Subcutaneous abdominal adipose tissue (tissue), 5 donors: ENCODE results near the gene CETP.
A peak's percentile ranks its signal among the peaks of the same experiment; 100 is the strongest.

Experiments used
- H3K27ac ChIP-seq: one replicate; pipeline ENCODE4 v1.7.0; 2013; ENCODE audit warnings: low read depth, mild to moderate bottlenecking, inconsistent platforms, low read length, moderate library complexity
- H3K27me3 ChIP-seq, 5 donors: one replicate each; pipeline ENCODE4 v1.7.0; 2013; ENCODE audit warnings: low read length in 5 of 5, inconsistent platforms in 1 of 5; ENCODE audit not compliant: control insufficient read depth in 5 of 5, insufficient read depth in 4 of 5
- H3K36me3 ChIP-seq, 5 donors: one replicate each; pipeline ENCODE4 v1.7.0; 2013; ENCODE audit warnings: low read length in 5 of 5; ENCODE audit not compliant: control insufficient read depth in 5 of 5, insufficient read depth in 5 of 5
- H3K4me1 ChIP-seq, 5 donors: one replicate each; pipeline ENCODE4 v1.7.0; 2013; ENCODE audit warnings: low read length in 5 of 5, mild to moderate bottlenecking in 3 of 5, moderate library complexity in 1 of 5; ENCODE audit not compliant: control insufficient read depth in 5 of 5, insufficient read depth in 5 of 5
- H3K4me3 ChIP-seq, 5 donors: one replicate each; pipeline ENCODE4 v1.7.0; 2013; ENCODE audit warnings: low read length in 5 of 5, low read depth in 1 of 5
- H3K9ac ChIP-seq, 5 donors: one replicate each; pipeline ENCODE4 v1.7.0; 2013; ENCODE audit warnings: low read length in 5 of 5, mild to moderate bottlenecking in 4 of 5, moderate library complexity in 3 of 5
- H3K9me3 ChIP-seq, 5 donors: one replicate each; pipeline ENCODE4 v1.7.0; 2013; ENCODE audit warnings: low read length in 5 of 5; ENCODE audit not compliant: control insufficient read depth in 5 of 5
- donor health status: healthy.
- donor health status: healthy.
- donor health status: healthy.
- donor health status: healthy.
- donor health status: healthy.

Gene CETP

DNA sequence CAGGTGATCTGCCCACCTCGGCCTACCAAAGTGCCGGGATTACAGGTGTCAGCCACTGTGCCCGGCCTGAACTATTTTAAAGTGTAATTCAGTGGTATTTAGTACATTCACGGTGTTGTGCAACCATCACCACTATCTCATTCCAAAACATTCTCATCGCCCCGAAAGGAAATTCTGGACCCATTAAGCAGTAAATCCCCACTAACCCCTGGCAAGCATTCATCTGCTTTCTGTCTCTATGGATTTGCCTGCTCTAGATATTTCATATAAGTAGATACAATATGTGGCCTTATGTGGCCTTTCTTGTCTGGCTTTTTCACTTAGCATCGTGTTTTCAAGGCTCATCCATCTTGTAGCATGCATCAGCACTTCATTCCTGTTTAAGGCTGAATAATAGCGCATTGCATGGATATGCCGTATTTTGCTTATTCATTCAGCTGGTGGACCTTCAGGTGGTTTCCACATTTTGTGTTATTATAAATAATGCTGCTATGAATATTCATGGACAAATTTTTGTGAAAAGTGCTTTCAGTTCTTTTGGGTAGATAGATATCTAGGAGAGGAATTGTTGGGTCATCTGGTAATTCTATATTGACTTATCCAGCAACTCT lies 38.2 kb upstream of the CETP start:
- Histone ChIP-seq H3K4me1 (peaks cover 0 to 3% (median 0%) of the 10 kb centered on the region in 5 donors), H3K27me3 (peaks cover 0 to 3% (median 0%) of the 10 kb centered on the region in 5 donors), H3K4me3 (no peak overlapping the region), H3K27ac (no peak overlapping the region), H3K9ac (no peak overlapping the region), H3K9me3 (no peaks in the 10 kb centered on the region), H3K36me3 (no peaks in the 10 kb centered on the region)

DNA sequence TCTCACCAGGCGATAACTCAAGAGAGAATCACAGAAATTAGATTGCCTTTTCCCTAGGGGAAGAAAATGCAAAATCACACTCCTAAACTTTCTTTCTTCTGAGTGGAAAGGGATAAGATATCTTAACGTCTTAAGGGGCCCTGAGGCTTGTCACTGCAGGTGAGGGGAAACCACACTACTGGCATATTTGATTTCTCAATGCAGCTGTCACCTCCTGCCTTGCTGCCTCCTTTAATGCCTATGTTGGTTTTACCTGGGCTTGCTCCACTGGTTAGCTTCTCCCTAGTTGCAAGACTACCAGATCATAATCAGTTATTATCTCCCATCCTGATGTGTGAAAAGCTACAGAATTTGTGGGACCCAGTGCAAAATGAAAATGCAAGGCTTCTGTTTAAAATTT lies 34.3 kb upstream of the CETP start:
- H3K9me3 ChIP-seq = no peaks in the 10 kb centered on the region
- H3K27me3 ChIP-seq = no peaks in the 10 kb centered on the region
- no peak overlapping the region for H3K9ac ChIP-seq
- H3K4me3 ChIP-seq = no peak overlapping the region
- peaks cover 0 to 10% (median 6%) of the 10 kb centered on the region in 5 donors for H3K4me1 ChIP-seq
- no peak overlapping the region for H3K27ac ChIP-seq
- no peaks in the 10 kb centered on the region for H3K36me3 ChIP-seq

DNA sequence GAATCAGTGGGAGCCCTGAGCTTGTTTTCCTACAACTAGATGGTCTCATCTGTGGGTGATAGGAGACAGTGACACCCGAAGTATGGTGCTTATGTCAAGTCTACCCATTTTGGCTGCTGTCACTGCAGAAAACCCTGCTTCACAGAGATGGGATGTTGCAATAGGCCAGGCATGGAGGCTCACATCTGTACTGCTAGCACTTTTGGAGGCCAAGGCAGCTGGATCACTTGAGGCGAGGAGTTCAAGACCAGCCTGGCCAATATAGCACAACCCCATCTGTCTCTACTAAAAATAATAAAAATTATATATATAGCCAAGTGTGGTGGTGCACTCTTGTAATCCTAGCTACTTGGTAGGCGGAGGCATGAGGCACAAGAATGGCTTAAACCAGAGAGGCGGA lies 32.1 kb upstream of the CETP start:
- H3K27ac ChIP-seq = no peak overlapping the region
- no peaks in the 10 kb centered on the region for H3K27me3 ChIP-seq
- no peak overlapping the region for H3K4me3 ChIP-seq
- no peaks in the 10 kb centered on the region for H3K9me3 ChIP-seq
- no peaks in the 10 kb centered on the region for H3K36me3 ChIP-seq
- H3K9ac ChIP-seq = no peak overlapping the region
- peaks cover 3 to 30% (median 20%) of the 10 kb centered on the region in 5 donors for H3K4me1 ChIP-seq

GRCh38 chr16:56930486-56931270 lies 31.1 kb upstream of the CETP start:
- Histone ChIP-seq H3K27me3 (no peaks in the 10 kb centered on the region), H3K4me3 (peak overlapping the region in 1 of 5 donors; percentile 99), H3K9me3 (no peaks in the 10 kb centered on the region), H3K27ac (no peak overlapping the region), H3K9ac (no peak overlapping the region), H3K36me3 (peaks cover 6 to 9% (median 7%) of the 10 kb centered on the region in 5 donors), H3K4me1 (peaks cover 5 to 39% (median 30%) of the 10 kb centered on the region in 5 donors)

GRCh38 chr16:56931271-56931891 lies 30.4 kb upstream of the CETP start:
- no peaks in the 10 kb centered on the region for H3K9me3 ChIP-seq
- peaks cover 12 to 16% (median 13%) of the 10 kb centered on the region in 5 donors for H3K36me3 ChIP-seq
- no peaks in the 10 kb centered on the region for H3K27me3 ChIP-seq
- peak overlapping the region; percentile 71 to 100 (median 99) for H3K4me3 ChIP-seq
- H3K27ac ChIP-seq = peak overlapping the region; percentile 99
- H3K4me1 ChIP-seq = peaks cover 5 to 44% (median 37%) of the 10 kb centered on the region in 5 donors
- H3K9ac ChIP-seq = peak overlapping the region; percentile 11 to 98 (median 77)

- no peaks in the 10 kb centered on the region for H3K27me3 ChIP-seq
- H3K4me3 ChIP-seq = peak within 1 kb of the TSS; percentile 94 to 100 (median 99)
- peak within 1 kb of the TSS; percentile 99 for H3K27ac ChIP-seq
- H3K9me3 ChIP-seq = no peaks in the 10 kb centered on the region
- peaks cover 5 to 47% (median 43%) of the 10 kb centered on the region in 5 donors for H3K4me1 ChIP-seq
- H3K36me3 ChIP-seq = peaks cover 19 to 23% (median 20%) of the 10 kb centered on the region in 5 donors
- peak within 1 kb of the TSS; percentile 89 to 98 (median 98) for H3K9ac ChIP-seq
Measured at GRCh38 chr16:56931892-56932720, 29.6 kb upstream of the CETP start, which contains the start of gene HERPUD1. HERPUD1 (plus strand) TSS chr16:56932142; CDS start chr16:56932245, 103 bp downstream.

DNA sequence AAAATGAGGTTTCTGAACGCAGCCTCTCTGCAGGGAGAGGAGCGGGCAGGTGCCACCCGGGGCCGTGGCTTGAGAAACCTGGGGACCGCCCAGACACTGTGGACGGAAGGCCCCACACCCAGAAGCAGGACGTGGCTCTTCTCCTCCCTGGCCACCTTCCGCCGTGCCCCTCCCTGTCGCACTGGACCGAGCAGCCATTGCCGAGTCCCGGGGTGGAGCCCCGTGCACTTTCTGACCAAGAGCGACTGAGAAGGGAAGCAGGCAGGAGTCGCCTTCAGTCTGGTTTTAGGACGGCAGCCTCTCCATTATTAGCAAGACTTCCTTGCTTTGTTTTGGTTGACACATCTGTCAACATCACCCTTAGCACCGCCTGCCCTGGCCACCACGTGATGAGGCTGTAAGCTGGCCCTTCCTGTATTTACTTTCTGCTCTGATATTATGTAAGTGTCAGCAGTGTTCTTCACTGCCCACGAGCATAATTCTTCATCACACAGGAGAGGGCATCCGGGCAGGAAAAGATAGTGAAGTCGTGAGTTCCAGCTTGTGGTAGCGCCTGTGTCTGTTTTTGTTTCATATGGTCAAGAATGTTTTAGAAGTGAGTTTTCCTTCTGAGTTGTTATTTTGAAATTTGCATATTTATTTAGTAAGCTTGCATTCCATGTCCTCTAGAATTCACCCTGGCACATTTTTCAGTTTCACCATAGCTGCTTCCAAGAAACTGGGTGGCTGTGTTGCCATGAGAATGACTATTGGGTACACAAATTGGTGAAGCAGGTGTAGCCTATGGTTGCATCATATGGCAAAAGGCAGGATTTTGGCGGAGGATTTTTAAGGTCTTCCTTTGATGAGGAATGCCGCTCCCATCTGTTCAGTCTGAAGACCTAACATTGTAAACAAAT lies 28.8 kb upstream of the CETP start:
- Histone ChIP-seq H3K9ac (peak overlapping the region; percentile 89 to 98 (median 98)), H3K4me3 (peak overlapping the region; percentile 94 to 100 (median 99)), H3K27me3 (no peaks in the 10 kb centered on the region), H3K27ac (peak overlapping the region; percentile 99), H3K9me3 (no peaks in the 10 kb centered on the region), H3K4me1 (peaks cover 5 to 48% (median 43%) of the 10 kb centered on the region in 5 donors), H3K36me3 (peaks cover 28 to 32% (median 29%) of the 10 kb centered on the region in 5 donors)

GRCh38 chr16:56933828-56934598 lies 27.7 kb upstream of the CETP start:
- Histone ChIP-seq H3K9me3 (no peaks in the 10 kb centered on the region), H3K4me3 (peak overlapping the region; percentile 94 to 100 (median 99)), H3K9ac (peak overlapping the region; percentile 43 to 98 (median 98)), H3K27me3 (no peaks in the 10 kb centered on the region), H3K4me1 (peaks cover 5 to 53% (median 43%) of the 10 kb centered on the region in 5 donors), H3K36me3 (peaks cover 34 to 42% (median 38%) of the 10 kb centered on the region in 5 donors), H3K27ac (peak overlapping the region; percentile 99)
